ENCODE measurements around the gene ACOT2.

- TF ChIP-seq EP300 (IDR thresholded peaks at IDR 0.05): no peak
- no peak for TF ChIP-seq CTCF (IDR thresholded peaks at IDR 0.05)
Observed at GRCh38 chr14:73599499-73599898, 30.5 kb downstream of the ACOT2 start.
